Measurements from ENCODE around the gene LITAFD. TPM values are rescaled to one million over a fixed set of nuclear protein-coding genes. Genes with fewer than 3 reads are reported as not detected.

Gene LITAFD
- polyA plus RNA-seq, 3 donors: not detected

GRCh38 chr16:8894736-8895334, 12.7 kb downstream of the LITAFD start:
- Mint-ChIP-seq H3K9me3 (no peaks in the 10 kb centered on the region), H3K4me3 (no peak overlapping the region), H3K36me3 (peaks cover 94 to 98% of the 10 kb centered on the region in 2 donors), H3K27ac (peak overlapping the region in 3 of 7 donors; percentile 28 to 50 (median 31)), H3K4me1 (no peaks in the 10 kb centered on the region), H3K27me3 (ENCODE audit: low read depth in 3 of 3) (peaks cover 0 to 2% (median 0%) of the 10 kb centered on the region in 3 donors)
- H3K9me3 ChIP-seq (replicated peaks in 1 of 2; ENCODE audit: control insufficient read depth in 1 of 2, insufficient read depth in 1 of 2, low read length in 2 of 2): no peaks in the 10 kb centered on the region
- H3K4me3 ChIP-seq (replicated peaks in 1 of 3; ENCODE audit: low read depth in 2 of 3, low read length in 3 of 3): no peak overlapping the region
- H2AFZ ChIP-seq (ENCODE audit: insufficient read depth, low read depth, low read length, poor library complexity, severe bottlenecking): no peak overlapping the region
- no peaks in the 10 kb centered on the region for H3K4me1 ChIP-seq (ENCODE audit: control insufficient read depth in 1 of 2, insufficient read depth in 2 of 2, low read length in 2 of 2)
- H3K9ac ChIP-seq (ENCODE audit: insufficient read depth, low read length, poor library complexity, severe bottlenecking): no peak overlapping the region
- TF ChIP-seq, protein P1, sequence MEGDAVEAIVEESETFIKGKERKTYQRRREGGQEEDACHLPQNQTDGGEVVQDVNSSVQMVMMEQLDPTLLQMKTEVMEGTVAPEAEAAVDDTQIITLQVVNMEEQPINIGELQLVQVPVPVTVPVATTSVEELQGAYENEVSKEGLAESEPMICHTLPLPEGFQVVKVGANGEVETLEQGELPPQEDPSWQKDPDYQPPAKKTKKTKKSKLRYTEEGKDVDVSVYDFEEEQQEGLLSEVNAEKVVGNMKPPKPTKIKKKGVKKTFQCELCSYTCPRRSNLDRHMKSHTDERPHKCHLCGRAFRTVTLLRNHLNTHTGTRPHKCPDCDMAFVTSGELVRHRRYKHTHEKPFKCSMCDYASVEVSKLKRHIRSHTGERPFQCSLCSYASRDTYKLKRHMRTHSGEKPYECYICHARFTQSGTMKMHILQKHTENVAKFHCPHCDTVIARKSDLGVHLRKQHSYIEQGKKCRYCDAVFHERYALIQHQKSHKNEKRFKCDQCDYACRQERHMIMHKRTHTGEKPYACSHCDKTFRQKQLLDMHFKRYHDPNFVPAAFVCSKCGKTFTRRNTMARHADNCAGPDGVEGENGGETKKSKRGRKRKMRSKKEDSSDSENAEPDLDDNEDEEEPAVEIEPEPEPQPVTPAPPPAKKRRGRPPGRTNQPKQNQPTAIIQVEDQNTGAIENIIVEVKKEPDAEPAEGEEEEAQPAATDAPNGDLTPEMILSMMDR (IDR thresholded peaks at IDR 0.05): no peak
- no peak overlapping the region for H3K27ac ChIP-seq (ENCODE audit: low read depth in 1 of 2, low read length in 2 of 2)
- peaks cover 75% of the 10 kb centered on the region for H4K20me1 ChIP-seq (ENCODE audit: insufficient read depth, low read length)
- WGBS (ENCODE audit: insufficient coverage): 98% methylated on average over 20 of the region's 21 CpGs
- no peaks in the 10 kb centered on the region for H3K27me3 ChIP-seq (ENCODE audit: control insufficient read depth in 2 of 2, insufficient read depth in 2 of 2, low read length in 2 of 2)
- intact Hi-C loops (cut with micrococcal nuclease): no loop called here
- peaks cover 96 to 100% of the 10 kb centered on the region in 2 donors for H3K36me3 ChIP-seq (replicated peaks in 1 of 2; ENCODE audit: control insufficient read depth in 1 of 2, insufficient read depth in 2 of 2, low read length in 2 of 2)
- no peaks in the 10 kb centered on the region for H3K79me2 ChIP-seq (ENCODE audit: insufficient read depth, low read length)
- DNase-seq: no peak
- no peak overlapping the region for H3K4me2 ChIP-seq (replicated peaks; ENCODE audit: extremely low read depth, low read length, poor library complexity, severe bottlenecking)

GRCh38 chr16:8898660-8899318, 16.6 kb downstream of the LITAFD start:
- Histone ChIP-seq H3K36me3 (replicated peaks in 1 of 2; ENCODE audit: control insufficient read depth in 1 of 2, insufficient read depth in 2 of 2, low read length in 2 of 2) (peaks cover 96 to 100% of the 10 kb centered on the region in 2 donors), H3K9ac (ENCODE audit: insufficient read depth, low read length, poor library complexity, severe bottlenecking) (no peak overlapping the region), H3K4me3 (replicated peaks in 1 of 3; ENCODE audit: low read depth in 2 of 3, low read length in 3 of 3) (no peak overlapping the region), H3K79me2 (ENCODE audit: insufficient read depth, low read length) (no peaks in the 10 kb centered on the region), H3K4me2 (replicated peaks; ENCODE audit: extremely low read depth, low read length, poor library complexity, severe bottlenecking) (no peak overlapping the region), H3K9me3 (replicated peaks in 1 of 2; ENCODE audit: control insufficient read depth in 1 of 2, insufficient read depth in 1 of 2, low read length in 2 of 2) (no peaks in the 10 kb centered on the region), H3K4me1 (ENCODE audit: control insufficient read depth in 1 of 2, insufficient read depth in 2 of 2, low read length in 2 of 2) (no peaks in the 10 kb centered on the region), H4K20me1 (ENCODE audit: insufficient read depth, low read length) (peaks cover 54% of the 10 kb centered on the region), H2AFZ (ENCODE audit: insufficient read depth, low read depth, low read length, poor library complexity, severe bottlenecking) (no peak overlapping the region), H3K27me3 (ENCODE audit: control insufficient read depth in 2 of 2, insufficient read depth in 2 of 2, low read length in 2 of 2) (no peaks in the 10 kb centered on the region), H3K27ac (ENCODE audit: low read depth in 1 of 2, low read length in 2 of 2) (no peak overlapping the region)
- peaks cover 92 to 98% of the 10 kb centered on the region in 2 donors for H3K36me3 Mint-ChIP-seq
- no peak for DNase-seq
- H3K27me3 Mint-ChIP-seq (ENCODE audit: low read depth in 3 of 3): peaks cover 0 to 2% (median 0%) of the 10 kb centered on the region in 3 donors
- H3K4me1 Mint-ChIP-seq: no peaks in the 10 kb centered on the region
- no peaks in the 10 kb centered on the region for H3K9me3 Mint-ChIP-seq
- H3K4me3 Mint-ChIP-seq: no peak overlapping the region
- TF ChIP-seq, protein P1 (IDR thresholded peaks at IDR 0.05): no peak
- H3K27ac Mint-ChIP-seq: no peak overlapping the region
- 100% methylated on average over 2 of the region's 3 CpGs for WGBS (ENCODE audit: insufficient coverage)
- intact Hi-C loops (cut with micrococcal nuclease): no loop called here
